ENCODE data around the gene HNRNPK. TPM values are rescaled to one million over a fixed set of nuclear protein-coding genes. Genes with fewer than 3 reads are reported as not detected.
A peak's percentile ranks its signal among the peaks of the same experiment; 100 is the strongest.

Gene HNRNPK
- total RNA-seq, 1 experiment from 2014 or later = 723 TPM

DNA sequence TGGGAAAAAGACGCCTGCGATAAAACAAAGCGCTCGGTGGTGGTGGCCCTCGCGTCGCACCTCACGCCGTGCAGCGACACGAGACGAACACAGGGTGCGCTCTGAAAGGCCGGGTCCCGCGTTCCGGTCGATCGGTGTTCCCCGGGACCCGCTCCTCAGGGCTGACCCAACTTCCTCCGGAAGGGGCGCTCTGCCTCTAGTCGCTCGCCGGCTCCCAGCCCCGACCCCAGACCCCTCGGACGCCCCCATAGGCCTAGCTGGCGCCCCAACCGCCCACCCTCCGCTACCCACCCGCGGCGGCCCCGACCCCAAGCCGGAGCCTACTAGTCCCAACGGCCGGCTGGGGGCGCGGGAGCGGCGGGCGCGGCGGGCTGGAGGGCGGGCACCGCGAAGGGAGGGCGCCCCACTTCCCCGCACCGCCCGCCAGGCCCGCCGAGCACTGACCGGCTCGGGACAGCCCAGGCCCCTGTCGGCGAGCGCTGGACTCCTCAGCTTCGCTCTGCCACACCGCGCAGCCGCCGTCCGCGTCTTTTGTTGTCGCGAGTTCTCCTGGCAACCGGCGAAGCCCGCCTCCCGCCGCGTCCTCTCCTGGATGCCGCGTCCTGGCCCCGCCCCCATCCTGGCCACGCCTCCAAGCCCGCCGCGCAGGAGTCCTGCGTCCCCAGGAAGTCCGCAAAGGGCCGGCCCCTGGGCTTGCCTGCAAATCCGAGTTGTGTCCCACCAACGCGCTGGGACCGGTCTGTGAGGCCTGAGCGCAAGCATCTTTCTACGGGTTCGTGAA, 58.9 kb downstream of the HNRNPK start, which contains the start of gene KIF27 (continued):
- TF ChIP-seq, protein P1, sequence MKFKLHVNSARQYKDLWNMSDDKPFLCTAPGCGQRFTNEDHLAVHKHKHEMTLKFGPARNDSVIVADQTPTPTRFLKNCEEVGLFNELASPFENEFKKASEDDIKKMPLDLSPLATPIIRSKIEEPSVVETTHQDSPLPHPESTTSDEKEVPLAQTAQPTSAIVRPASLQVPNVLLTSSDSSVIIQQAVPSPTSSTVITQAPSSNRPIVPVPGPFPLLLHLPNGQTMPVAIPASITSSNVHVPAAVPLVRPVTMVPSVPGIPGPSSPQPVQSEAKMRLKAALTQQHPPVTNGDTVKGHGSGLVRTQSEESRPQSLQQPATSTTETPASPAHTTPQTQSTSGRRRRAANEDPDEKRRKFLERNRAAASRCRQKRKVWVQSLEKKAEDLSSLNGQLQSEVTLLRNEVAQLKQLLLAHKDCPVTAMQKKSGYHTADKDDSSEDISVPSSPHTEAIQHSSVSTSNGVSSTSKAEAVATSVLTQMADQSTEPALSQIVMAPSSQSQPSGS (CRISPR knock-in tag; IDR thresholded peaks at IDR 0.05; ENCODE audit: borderline replicate concordance, low read depth) = 0 out of 2 replicates have a peak, but pooled peaks have one; percentile 61
- TF ChIP-seq, protein P2, sequence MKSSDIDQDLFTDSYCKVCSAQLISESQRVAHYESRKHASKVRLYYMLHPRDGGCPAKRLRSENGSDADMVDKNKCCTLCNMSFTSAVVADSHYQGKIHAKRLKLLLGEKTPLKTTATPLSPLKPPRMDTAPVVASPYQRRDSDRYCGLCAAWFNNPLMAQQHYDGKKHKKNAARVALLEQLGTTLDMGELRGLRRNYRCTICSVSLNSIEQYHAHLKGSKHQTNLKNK (CRISPR knock-in tag; IDR thresholded peaks at IDR 0.05) = no peak
- TF ChIP-seq NR3C1 (CRISPR knock-in tag; conservative IDR thresholded peaks at IDR 0.05; ENCODE audit: low read depth) = no peak
- peak; percentile 57 for TF ChIP-seq GABPB1 (CRISPR knock-in tag; IDR thresholded peaks at IDR 0.05)
- TF ChIP-seq, protein P3, sequence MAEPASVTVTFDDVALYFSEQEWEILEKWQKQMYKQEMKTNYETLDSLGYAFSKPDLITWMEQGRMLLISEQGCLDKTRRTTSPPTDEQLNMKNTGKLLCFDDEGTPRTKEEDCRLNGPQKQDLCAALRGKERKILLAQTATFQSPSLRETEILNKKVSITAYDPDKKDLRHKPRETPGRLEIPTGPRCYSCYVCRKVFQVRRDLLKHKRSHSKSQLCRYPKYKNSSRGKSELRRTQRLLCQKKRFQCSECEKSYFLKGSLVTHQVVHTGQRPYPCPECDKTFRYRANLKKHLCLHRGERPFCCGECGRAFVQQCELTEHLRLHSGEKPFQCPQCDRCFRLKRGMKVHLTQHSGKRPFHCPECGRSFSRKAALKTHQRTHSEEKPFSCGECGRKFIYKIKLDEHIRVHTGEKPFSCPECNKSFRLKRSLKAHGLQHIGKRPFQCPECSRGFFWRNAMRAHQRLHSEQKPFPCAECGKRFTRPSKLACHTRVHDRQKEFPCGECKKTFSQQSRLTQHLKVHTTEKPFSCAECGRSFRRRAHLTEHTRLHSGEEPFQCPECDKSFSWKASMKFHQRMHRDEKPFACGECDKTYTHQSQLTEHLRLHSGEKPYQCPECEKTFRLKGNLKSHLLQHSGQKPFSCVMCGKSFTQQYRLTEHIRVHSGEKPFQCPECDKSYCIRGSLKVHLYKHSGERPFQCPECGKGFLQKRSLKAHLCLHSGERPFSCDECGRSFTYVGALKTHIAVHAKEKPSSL (CRISPR knock-in tag; conservative IDR thresholded peaks at IDR 0.05) = no peak
- TF ChIP-seq, protein P4, sequence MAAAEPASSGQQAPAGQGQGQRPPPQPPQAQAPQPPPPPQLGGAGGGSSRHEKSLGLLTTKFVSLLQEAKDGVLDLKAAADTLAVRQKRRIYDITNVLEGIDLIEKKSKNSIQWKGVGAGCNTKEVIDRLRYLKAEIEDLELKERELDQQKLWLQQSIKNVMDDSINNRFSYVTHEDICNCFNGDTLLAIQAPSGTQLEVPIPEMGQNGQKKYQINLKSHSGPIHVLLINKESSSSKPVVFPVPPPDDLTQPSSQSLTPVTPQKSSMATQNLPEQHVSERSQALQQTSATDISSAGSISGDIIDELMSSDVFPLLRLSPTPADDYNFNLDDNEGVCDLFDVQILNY (CRISPR knock-in tag; IDR thresholded peaks at IDR 0.05) = peak; percentile 19; the same call in 1 of the 2 replicates
- TF ChIP-seq ZNF416 (CRISPR knock-in tag; IDR thresholded peaks at IDR 0.05) = no peak; the same call in 1 of the 2 replicates
- TF ChIP-seq, protein P5, sequence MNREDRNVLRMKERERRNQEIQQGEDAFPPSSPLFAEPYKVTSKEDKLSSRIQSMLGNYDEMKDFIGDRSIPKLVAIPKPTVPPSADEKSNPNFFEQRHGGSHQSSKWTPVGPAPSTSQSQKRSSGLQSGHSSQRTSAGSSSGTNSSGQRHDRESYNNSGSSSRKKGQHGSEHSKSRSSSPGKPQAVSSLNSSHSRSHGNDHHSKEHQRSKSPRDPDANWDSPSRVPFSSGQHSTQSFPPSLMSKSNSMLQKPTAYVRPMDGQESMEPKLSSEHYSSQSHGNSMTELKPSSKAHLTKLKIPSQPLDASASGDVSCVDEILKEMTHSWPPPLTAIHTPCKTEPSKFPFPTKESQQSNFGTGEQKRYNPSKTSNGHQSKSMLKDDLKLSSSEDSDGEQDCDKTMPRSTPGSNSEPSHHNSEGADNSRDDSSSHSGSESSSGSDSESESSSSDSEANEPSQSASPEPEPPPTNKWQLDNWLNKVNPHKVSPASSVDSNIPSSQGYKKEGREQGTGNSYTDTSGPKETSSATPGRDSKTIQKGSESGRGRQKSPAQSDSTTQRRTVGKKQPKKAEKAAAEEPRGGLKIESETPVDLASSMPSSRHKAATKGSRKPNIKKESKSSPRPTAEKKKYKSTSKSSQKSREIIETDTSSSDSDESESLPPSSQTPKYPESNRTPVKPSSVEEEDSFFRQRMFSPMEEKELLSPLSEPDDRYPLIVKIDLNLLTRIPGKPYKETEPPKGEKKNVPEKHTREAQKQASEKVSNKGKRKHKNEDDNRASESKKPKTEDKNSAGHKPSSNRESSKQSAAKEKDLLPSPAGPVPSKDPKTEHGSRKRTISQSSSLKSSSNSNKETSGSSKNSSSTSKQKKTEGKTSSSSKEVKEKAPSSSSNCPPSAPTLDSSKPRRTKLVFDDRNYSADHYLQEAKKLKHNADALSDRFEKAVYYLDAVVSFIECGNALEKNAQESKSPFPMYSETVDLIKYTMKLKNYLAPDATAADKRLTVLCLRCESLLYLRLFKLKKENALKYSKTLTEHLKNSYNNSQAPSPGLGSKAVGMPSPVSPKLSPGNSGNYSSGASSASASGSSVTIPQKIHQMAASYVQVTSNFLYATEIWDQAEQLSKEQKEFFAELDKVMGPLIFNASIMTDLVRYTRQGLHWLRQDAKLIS (CRISPR knock-in tag; IDR thresholded peaks at IDR 0.05; ENCODE audit: borderline replicate concordance) = no peak
- TF ChIP-seq, protein P6, sequence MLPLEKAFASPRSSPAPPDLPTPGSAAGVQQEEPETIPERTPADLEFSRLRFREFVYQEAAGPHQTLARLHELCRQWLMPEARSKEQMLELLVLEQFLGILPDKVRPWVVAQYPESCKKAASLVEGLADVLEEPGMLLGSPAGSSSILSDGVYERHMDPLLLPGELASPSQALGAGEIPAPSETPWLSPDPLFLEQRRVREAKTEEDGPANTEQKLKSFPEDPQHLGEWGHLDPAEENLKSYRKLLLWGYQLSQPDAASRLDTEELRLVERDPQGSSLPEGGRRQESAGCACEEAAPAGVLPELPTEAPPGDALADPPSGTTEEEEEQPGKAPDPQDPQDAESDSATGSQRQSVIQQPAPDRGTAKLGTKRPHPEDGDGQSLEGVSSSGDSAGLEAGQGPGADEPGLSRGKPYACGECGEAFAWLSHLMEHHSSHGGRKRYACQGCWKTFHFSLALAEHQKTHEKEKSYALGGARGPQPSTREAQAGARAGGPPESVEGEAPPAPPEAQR (CRISPR knock-in tag; IDR thresholded peaks at IDR 0.05) = no peak
- TF ChIP-seq NFE2L1 (CRISPR knock-in tag; IDR thresholded peaks at IDR 0.05) = peak; percentile 81; the same call in 1 of the 2 replicates
- TF ChIP-seq, protein P7, sequence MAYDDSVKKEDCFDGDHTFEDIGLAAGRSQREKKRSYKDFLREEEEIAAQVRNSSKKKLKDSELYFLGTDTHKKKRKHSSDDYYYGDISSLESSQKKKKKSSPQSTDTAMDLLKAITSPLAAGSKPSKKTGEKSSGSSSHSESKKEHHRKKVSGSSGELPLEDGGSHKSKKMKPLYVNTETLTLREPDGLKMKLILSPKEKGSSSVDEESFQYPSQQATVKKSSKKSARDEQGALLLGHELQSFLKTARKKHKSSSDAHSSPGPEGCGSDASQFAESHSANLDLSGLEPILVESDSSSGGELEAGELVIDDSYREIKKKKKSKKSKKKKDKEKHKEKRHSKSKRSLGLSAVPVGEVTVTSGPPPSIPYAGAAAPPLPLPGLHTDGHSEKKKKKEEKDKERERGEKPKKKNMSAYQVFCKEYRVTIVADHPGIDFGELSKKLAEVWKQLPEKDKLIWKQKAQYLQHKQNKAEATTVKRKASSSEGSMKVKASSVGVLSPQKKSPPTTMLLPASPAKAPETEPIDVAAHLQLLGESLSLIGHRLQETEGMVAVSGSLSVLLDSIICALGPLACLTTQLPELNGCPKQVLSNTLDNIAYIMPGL (CRISPR knock-in tag; IDR thresholded peaks at IDR 0.05) = peak; percentile 89; the same call in 1 of the 2 replicates
